ENCODE measurements around the gene PSTPIP1.

Gene PSTPIP1

GRCh38 chr15:77024273-77025082 lies 29.6 kb downstream of the PSTPIP1 start:
- peaks cover 40% of the 10 kb centered on the region for H3K36me3 Mint-ChIP-seq (ENCODE audit: low read depth)
- no peak overlapping the region for H3K4me3 Mint-ChIP-seq

GRCh38 chr15:77025083-77025901 lies 30.4 kb downstream of the PSTPIP1 start:
- H3K9me3 Mint-ChIP-seq: no peaks in the 10 kb centered on the region
- H3K27me3 Mint-ChIP-seq (ENCODE audit: low read depth): no peaks in the 10 kb centered on the region
- H3K4me1 Mint-ChIP-seq (ENCODE audit: low read depth): peaks cover 44% of the 10 kb centered on the region
- peak overlapping the region; percentile 50 for H3K27ac Mint-ChIP-seq
- peaks cover 35% of the 10 kb centered on the region for H3K36me3 Mint-ChIP-seq (ENCODE audit: low read depth)
- H3K4me3 Mint-ChIP-seq: no peak overlapping the region

More at GRCh38 chr15:77024273-77025082, 29.6 kb downstream of the PSTPIP1 start:
- no peaks in the 10 kb centered on the region for H3K9me3 Mint-ChIP-seq
- peak overlapping the region; percentile 71 for H3K27ac Mint-ChIP-seq
- H3K27me3 Mint-ChIP-seq (ENCODE audit: low read depth): no peaks in the 10 kb centered on the region
- peaks cover 52% of the 10 kb centered on the region for H3K4me1 Mint-ChIP-seq (ENCODE audit: low read depth)

GRCh38 chr15:77025941-77026411 lies 31.1 kb downstream of the PSTPIP1 start:
- H3K36me3 Mint-ChIP-seq (ENCODE audit: low read depth): peaks cover 32% of the 10 kb centered on the region
- no peak overlapping the region for H3K27ac Mint-ChIP-seq
- no peaks in the 10 kb centered on the region for H3K27me3 Mint-ChIP-seq (ENCODE audit: low read depth)
- H3K4me3 Mint-ChIP-seq: no peak overlapping the region
- no peaks in the 10 kb centered on the region for H3K9me3 Mint-ChIP-seq
- H3K4me1 Mint-ChIP-seq (ENCODE audit: low read depth): peaks cover 39% of the 10 kb centered on the region

GRCh38 chr15:77026501-77027110 lies 31.7 kb downstream of the PSTPIP1 start:
- H3K4me3 Mint-ChIP-seq: no peak overlapping the region
- H3K27ac Mint-ChIP-seq: peak overlapping the region; percentile 36

GRCh38 chr15:77027111-77027696 lies 32.3 kb downstream of the PSTPIP1 start:
- H3K4me1 Mint-ChIP-seq (ENCODE audit: low read depth): peaks cover 28% of the 10 kb centered on the region
- H3K4me3 Mint-ChIP-seq: no peak overlapping the region
- H3K36me3 Mint-ChIP-seq (ENCODE audit: low read depth): peaks cover 33% of the 10 kb centered on the region
- no peaks in the 10 kb centered on the region for H3K9me3 Mint-ChIP-seq
- no peaks in the 10 kb centered on the region for H3K27me3 Mint-ChIP-seq (ENCODE audit: low read depth)
- H3K27ac Mint-ChIP-seq: peak overlapping the region; percentile 36

More at GRCh38 chr15:77026501-77027110, 31.7 kb downstream of the PSTPIP1 start:
- Mint-ChIP-seq H3K27me3 (ENCODE audit: low read depth) (no peaks in the 10 kb centered on the region), H3K36me3 (ENCODE audit: low read depth) (peaks cover 34% of the 10 kb centered on the region), H3K9me3 (no peaks in the 10 kb centered on the region), H3K4me1 (ENCODE audit: low read depth) (peaks cover 34% of the 10 kb centered on the region)

- peaks cover 26% of the 10 kb centered on the region for H3K36me3 Mint-ChIP-seq (ENCODE audit: low read depth)
- H3K27ac Mint-ChIP-seq: no peak overlapping the region
- H3K9me3 Mint-ChIP-seq: no peaks in the 10 kb centered on the region
- no peaks in the 10 kb centered on the region for H3K27me3 Mint-ChIP-seq (ENCODE audit: low read depth)
- peaks cover 21% of the 10 kb centered on the region for H3K4me1 Mint-ChIP-seq (ENCODE audit: low read depth)
- no peak overlapping the region for H3K4me3 Mint-ChIP-seq
These were observed 32.9 kb downstream of the PSTPIP1 start for GRCh38 chr15:77027697-77028450.

- Mint-ChIP-seq H3K36me3 (ENCODE audit: low read depth) (peaks cover 19% of the 10 kb centered on the region), H3K27me3 (ENCODE audit: low read depth) (no peaks in the 10 kb centered on the region), H3K4me3 (no peak overlapping the region), H3K9me3 (no peaks in the 10 kb centered on the region), H3K27ac (no peak overlapping the region), H3K4me1 (ENCODE audit: low read depth) (peaks cover 14% of the 10 kb centered on the region)
These were observed 33.7 kb downstream of the PSTPIP1 start for GRCh38 chr15:77028451-77029165.

- H3K27me3 Mint-ChIP-seq (ENCODE audit: low read depth): no peaks in the 10 kb centered on the region
- H3K4me3 Mint-ChIP-seq: no peak overlapping the region
- peaks cover 22% of the 10 kb centered on the region for H3K36me3 Mint-ChIP-seq (ENCODE audit: low read depth)
- H3K4me1 Mint-ChIP-seq (ENCODE audit: low read depth): peaks cover 9% of the 10 kb centered on the region
- no peak overlapping the region for H3K27ac Mint-ChIP-seq
- H3K9me3 Mint-ChIP-seq: no peaks in the 10 kb centered on the region
These were observed 34.5 kb downstream of the PSTPIP1 start for GRCh38 chr15:77029166-77030047.

GRCh38 chr15:77030048-77030927 lies 35.4 kb downstream of the PSTPIP1 start:
- Mint-ChIP-seq H3K4me3 (no peak overlapping the region), H3K4me1 (ENCODE audit: low read depth) (peaks cover 9% of the 10 kb centered on the region), H3K9me3 (no peaks in the 10 kb centered on the region), H3K36me3 (ENCODE audit: low read depth) (peaks cover 31% of the 10 kb centered on the region), H3K27me3 (ENCODE audit: low read depth) (no peaks in the 10 kb centered on the region), H3K27ac (no peak overlapping the region)

GRCh38 chr15:77030928-77031375 lies 36.0 kb downstream of the PSTPIP1 start:
- Mint-ChIP-seq H3K27me3 (ENCODE audit: low read depth) (no peaks in the 10 kb centered on the region), H3K4me1 (ENCODE audit: low read depth) (peaks cover 8% of the 10 kb centered on the region), H3K9me3 (peaks cover 2% of the 10 kb centered on the region), H3K27ac (peak overlapping the region; percentile 36), H3K36me3 (ENCODE audit: low read depth) (peaks cover 37% of the 10 kb centered on the region), H3K4me3 (no peak overlapping the region)

GRCh38 chr15:77031376-77032050 lies 36.6 kb downstream of the PSTPIP1 start:
- peaks cover 43% of the 10 kb centered on the region for H3K36me3 Mint-ChIP-seq (ENCODE audit: low read depth)
- no peaks in the 10 kb centered on the region for H3K27me3 Mint-ChIP-seq (ENCODE audit: low read depth)
- H3K4me1 Mint-ChIP-seq (ENCODE audit: low read depth): peaks cover 5% of the 10 kb centered on the region
- no peak overlapping the region for H3K4me3 Mint-ChIP-seq
- peaks cover 4% of the 10 kb centered on the region for H3K9me3 Mint-ChIP-seq
- H3K27ac Mint-ChIP-seq: peak overlapping the region; percentile 36

Measured in T-helper 1 cell treated with Interleukin-12 subunit alpha and Interleukin-12 subunit beta and Interleukin-4 antibody, amounts not matched to agents 30 μg/mL and 1 μg/mL, for 36 hours (primary cell).